NOMO-1 treated with dmso at 0.1 percent for 144 hours (cell line): Measurements from ENCODE around the gene MKRN1.
A peak's percentile ranks its signal among the peaks of the same experiment; 100 is the strongest.
"Not testable (repeated sequence)": the region's sequence is repeated elsewhere in the genome, so short reads cannot be mapped to it uniquely, and the experiment has no call there.

Experiments used
- DNase-seq: peaks from one replicate; lab custom pipeline; 2025; ENCODE audit not compliant: unreplicated experiment; lab: John Stamatoyannopoulos, UW

MKRN1 gene

DNA sequence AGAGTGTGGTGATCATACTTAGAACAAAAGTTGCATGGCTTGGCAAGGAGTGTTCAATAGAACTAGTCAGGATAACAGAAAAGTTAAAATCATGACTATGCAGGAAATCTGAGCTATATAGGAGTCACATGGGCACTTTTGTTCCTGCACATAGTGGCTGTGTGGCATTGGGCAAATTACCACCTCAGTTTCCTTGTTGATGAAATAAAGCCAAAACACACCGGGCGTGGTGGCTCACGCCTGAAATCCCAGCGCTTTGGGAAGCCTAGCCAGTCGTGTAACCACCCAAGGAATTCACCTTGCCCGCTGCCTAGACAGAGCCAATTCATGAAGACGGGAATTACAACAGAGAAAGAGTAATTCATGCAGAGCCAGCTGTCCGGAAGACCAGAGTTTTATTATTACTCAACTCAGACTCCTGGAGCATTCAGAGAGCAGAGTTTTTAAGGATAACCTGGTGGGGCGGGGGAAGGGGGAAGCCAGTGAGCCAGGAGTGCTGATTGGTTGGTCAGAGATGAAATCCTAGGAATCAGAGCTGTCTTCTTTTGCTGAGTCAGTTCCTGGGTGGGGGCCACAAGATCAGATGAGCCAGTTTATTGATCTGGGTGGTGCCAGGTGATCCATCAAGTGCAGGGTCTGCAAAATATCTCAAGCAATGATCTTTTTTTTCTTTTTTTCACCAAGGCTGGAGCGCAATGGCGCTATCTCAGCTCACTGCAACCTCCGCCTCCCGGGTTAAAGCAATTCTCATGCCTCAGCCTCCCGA is 6.4 kb upstream of the MKRN1 start:
- no peak for DNase-seq

DNA sequence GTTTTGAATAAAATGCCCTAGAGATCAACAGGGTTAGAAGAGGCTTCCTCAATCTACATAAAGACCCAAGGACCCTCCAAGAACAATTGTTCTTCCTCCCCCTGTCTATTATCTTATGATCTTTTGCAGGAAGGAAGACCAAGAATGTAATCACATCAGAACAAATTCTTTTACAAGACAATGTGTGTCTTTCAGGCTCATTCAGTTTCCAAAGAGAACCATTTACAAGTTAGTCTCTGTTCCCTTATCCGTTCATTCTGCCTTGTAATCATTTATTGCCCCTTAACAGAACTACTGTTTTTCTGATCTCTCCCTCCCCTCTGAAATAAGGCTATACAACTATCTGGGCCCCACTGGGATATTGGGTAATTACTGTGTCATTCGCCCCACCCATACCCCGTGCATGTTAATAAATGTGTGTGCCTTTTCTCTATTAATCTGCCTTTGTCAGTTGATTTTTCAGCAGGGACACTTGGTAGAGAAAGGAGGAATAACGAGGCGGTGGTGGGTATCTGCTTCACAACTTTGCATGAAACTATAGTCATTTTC is 5.7 kb upstream of the MKRN1 start:
- no peak for DNase-seq

DNA sequence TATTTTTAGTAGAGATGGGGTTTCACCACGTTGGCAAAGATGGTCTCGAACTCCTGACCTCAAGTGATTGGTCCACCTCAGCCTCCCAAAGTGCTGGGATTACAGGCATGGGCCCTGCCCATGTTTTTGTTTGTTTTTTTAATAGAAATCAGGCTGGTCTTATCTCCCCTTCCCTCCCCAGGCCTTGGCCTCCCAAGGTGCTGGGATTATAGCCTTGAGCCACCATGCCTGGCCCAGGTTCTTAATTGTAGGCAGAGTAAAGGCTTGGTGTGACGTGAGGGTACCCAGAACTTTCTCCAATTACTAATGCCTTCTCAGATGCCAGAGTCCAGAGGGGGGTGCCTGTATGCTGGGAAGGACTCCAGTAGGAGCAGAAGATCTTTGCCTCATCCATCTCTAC is 5.2 kb upstream of the MKRN1 start:
- no peak for DNase-seq

DNA sequence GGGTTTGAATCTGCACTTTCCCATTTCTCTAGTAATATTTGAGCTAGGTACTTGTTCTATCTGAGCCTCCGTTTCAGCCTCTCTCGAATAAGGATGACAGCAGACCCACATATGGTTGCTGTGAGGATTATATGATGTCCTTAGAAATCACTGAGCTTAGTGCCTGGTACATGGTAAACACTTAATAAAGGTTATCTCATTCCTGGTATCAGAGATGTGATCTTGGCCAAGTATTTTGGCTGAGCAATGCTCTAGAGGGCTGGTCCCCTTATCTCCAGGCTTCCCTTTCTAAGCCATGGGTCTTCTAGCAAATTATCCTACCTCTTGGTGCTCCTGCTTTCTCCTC is 407 bp upstream of the MKRN1 start:
- DNase-seq = no peak

DNA sequence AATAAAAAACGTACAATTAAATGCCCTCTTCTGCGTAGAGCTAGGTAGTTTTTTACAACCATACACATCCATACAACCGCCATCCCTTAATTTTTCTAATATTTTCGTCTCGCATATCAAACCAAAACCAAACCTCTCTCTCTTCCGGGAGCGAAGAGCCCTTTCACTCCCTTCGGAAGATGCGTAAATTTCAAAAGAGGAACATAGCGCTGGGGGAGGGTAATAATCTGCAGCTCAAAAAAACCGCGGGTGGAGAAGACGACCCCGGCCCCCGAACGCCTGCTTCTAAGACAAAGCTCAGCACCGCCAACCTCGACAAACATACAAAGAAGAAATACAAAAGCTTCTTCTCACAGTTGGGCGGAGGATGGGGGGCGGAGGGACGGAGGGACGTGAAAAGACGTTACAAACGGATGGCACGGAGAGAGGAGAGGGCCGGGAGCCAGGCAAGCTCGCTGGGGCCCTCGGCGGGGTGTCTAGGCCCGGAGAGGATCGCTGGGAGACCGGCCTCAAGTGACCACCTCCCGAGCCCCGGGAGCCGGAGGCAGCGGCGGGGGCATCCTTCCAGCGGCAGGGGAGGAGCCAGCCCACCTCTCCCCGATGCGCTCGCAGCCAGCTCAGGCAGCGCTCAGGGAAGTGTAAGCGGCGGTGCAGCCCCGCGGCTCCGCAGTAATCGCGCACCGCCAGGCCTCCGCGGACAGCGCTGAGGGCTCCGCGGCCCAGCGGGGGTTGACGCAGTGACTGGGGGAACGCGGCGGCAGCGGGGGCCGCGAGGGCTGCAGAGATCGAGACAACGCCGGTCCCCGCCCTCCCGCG is 851 bp downstream of the MKRN1 start:
- peak; percentile 51 for DNase-seq

DNA sequence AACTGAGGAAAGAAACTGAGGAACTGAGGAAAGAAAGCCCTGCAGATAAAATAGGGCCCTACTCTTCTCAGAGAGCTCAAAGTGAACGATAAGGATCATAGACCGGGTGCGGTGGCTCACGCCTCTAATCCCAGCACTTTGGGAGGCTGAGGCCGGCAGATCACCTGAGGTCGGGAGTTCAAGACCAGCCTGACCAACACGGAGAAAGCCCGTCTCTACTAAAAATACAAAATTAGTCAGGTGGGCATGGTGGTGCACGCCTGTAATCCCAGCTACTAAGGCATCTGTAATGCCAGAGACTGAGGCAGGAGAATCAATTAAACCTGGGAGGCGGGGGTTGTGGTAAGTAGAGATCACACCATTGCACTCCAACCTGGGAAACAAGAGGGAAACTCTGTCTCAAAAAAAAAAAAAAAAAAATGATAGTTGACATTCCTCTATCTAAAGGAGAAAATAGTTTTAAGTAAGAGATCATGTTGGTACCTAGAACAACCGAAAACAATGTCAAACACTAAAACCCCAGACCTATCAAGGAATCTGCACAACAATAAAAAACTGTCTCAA is 2.5 kb downstream of the MKRN1 start:
- no peak for DNase-seq

DNA sequence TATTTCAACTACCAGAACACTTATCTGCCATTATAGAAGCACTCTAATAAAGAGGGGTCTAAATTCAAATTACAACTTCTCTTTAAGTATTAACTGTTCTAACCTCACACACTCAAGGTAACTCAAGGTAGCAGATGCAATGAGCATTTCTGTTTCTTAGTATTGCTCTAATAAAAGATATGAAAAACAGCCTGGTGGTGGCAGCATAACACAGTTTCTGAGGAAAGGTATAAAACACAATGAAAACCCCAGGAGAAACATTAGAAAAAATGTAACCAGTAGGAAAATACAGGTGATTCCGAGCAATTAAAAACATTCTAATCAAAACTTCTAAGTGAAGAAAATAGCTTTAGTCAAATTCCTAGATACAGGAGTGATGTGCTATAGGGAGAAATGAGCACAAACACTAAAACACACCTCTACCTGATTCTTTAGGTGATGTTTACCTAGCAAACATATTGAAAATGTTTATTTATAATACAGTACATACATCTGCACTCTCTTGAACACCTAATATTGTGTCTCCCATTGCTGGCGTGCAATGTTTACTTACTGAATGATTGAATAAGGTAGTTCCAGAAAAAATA is 3.5 kb downstream of the MKRN1 start:
- DNase-seq = no peak

DNA sequence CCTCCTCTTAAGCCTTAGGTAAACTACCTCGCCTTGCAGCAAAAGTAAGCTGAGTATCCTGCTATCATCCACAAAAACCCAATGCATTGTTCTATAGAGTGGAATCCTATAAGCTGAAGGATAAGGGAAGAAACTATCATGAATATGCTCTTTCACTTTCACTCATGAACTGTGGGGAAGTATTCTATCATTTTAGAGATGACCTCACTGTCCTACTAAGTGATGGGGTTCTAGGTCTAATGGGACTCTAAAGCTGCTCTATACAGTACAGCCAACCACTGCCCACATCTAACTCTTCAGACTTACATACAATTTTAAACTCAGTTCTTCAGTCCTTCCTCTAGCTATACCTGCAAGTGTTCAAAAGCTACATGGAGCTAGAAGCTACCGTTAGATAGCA is 16.2 kb downstream of the MKRN1 start:
- DNase-seq = no peak

DNA sequence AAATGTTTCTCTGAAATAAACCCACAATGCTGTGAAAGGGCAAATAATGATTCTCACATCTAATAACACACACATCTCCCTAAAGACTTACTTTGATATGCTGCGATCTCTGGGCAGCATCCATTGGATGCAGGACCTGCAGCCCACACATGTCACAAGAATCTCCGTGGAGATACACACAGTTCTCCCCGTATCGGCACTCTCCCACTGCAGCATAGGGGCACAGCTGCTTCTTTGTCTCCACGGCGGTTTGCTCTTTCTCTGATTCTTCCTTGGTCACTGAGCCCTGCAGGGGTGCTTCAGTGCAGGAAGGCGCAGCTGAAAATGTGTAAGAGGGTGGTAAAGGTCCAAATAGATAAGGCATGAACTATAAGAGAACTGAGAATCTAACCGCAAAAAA is 20.4 kb downstream of the MKRN1 start:
- no peak for DNase-seq

DNA sequence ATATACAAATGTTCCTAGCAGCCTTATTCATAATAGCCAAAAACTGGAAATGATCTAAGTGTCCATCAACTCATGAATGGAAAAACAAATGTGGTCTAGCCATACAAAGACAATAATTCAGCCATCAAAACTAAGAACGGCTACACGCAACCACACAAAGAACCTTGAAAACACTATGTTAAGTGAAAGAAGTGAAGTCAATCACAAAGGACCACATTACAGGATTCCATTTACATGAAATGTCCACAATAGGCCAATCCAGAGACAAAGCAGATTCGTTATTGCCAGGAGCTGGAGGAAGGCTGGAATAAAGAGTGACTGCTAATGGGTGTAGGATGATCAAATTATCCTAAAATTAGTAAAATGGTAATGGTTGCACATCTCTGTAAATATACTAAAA is 21.1 kb downstream of the MKRN1 start:
- no peak for DNase-seq

DNA sequence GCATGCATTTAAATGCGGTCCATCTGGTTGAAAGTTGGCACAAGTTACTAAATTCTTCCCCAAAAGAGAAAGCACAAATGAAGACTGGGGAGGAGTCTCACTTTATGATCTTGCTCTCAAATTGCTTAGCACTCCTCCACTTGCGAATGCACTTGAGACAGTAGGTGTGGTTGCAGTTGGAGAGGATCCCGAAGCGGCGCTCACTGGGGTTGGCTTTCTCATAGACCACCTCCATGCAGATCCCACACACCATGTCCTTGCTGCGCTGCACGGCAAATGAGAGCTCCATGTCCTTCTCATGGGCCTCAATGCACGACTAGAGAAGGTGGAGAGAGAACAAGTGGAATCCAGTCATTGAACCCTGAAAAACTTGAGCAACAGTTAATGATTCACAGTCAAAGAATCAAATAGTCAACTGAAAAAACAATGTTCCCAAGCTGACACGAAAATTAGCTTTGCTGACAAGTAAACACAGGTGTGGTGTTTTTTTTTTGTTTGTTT is 22.7 kb downstream of the MKRN1 start:
- DNase-seq = no peak

DNA sequence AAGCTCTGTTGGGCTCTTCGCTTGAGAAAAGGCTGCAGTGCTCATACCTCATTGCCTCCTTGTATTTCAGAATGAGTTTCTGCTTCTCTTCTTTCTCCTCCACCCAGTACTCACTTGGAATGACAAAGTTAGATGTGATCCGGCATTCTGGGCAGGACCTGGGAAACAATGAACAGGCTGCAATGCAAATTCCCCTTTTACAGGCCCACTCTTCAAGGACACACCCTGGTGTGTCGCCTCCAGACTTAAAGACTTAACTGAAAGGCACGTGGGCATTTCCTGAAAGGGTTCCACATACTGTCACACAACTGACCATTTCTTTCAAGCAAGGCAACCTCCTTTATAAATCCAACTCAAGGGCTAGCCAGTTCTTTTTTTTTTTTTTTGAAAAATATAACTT is 23.6 kb downstream of the MKRN1 start:
- DNase-seq = no peak

DNA sequence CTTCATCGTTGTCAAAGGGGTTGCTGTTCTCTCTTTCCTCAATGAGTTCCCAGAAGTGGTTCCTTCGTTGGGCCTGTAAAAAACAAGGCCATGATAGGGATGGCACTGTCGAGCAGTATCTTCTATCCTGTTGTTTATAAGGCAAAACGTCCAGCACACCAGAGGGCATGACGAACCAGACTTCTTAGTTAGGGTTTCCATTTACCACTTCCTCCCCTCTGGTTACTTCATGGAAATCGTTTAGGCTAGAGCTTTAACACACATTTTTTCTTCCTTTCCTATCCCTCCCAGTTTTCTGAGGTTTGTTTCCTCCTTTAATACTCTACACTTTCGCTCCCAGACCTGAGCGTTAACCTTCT is 24.7 kb downstream of the MKRN1 start:
- no peak for DNase-seq

DNA sequence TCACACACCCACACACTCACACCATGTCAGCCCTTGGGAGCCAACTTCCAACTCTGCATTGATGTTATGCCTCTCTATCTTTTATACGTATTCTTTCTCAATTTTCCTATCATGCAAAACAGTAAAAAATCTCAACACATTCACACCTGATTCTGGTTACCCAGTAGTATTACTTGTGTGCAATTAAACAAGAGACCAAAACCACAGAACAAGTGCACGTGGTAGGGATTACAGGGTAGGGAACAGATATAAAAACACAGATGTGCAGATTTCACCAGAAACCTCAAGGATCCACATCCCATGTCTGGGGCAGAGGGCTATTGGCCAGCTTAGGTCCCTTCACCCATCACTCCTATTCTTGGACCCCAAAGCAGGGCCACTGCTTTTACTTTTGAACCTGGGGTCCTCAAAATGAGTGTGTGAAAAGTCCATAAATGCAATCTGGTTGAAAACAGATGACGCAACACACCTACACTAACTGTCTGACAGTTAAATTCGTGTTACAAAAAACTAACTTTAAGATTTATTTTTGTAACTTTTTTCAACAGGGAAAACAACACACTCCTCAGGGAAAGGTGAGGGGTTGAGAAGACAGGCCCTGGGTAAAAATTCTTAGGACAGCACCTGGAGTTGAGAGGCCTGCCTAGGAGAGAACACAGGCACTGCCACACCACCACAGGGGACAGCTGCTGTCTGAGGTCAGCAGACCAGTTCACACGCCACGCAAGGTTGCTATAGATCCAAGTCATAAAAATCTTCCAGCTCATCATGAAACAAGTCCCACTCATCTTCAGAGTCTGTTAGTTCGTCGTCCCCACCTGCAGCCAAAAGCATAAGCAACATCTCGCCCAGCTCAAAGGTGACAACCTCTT is 25.3 kb downstream of the MKRN1 start:
- DNase-seq = not testable (repeated sequence)

DNA sequence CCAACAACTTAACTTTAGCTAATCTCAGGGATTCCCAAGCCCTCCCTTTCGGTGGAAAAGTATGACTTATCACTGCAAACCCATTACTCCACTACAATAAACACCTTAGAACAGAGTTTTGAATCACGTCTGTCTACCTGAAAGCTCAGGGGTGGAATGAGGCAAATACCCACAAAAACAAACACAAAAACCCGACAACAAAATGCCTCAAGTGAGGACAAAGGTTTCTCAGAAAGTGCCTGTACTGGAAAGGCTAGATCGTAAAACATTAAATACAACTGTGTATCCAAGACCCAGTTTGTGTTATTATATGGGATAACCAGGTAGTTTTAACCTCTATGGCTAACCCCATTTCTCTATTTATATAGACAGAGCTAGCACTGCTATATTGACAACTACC is 26.0 kb downstream of the MKRN1 start:
- DNase-seq = no peak

DNA sequence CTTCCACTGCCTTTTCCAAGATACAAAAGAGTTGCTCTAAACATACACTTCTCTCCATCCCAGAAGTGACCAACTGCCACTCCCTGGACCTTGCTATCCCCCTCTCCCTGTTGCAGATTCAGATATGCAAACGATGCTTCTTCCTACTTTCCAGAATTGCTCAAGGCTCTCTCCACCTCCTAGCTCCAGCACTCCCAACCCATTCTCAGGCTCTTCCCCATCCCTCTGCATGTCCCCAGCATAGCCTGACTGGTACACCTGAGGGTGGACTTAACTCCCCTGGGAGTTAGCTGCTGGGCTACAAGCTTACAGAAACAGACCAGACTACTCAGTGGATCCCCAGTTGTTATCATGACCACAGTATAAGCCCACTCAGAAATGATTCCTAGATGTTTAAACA is 27.6 kb downstream of the MKRN1 start:
- no peak for DNase-seq

DNA sequence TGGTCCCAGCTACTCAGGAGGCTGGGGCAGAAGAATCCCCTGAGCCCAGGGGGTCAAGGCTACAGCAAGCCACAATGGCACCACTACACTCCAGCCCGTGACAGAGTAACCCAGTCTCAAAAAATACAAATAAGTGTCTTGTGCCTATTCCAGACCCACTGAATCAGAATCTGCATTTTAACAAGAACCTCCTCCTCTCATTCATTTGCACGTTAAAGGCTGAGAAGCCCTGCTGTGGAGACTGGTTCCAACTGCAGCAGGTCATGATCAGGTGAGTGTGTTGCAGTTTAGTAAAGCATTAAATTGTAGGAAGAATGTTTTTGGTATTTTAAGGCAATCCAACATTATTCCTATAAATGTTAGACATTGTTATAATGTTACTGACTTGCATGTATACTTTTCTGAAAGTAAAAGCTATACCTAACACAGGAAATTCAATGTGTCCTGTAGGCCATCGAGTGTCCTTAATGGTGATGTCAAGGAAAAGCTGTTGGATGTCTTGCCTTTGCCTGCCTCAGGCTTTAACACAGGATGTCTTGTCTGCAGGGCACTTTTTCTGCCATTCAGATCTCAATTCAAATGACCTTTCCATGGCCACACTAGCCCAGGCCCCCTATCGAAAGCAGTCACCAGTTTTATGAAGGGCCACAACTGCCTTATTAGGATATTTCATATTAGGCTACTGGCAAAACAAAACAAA is 30.4 kb downstream of the MKRN1 start:
- no peak for DNase-seq

DNA sequence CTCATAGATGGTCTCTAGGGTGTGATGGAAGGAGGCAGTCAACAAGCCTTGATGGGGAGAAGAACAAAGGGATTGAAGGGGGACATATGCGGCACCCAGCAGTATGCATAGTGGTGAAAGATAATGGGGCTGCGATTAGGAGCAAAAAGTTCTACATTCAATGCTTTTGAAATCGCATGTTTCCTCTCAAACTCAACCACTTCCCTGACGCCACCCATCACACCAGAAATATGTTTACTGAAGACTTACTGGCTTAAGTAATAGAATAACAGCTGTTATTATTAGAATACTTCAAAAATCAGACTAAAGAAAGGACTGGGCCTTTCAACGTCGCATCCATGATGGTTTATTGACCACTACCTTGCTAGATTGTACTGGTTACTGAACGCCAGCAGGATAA is 31.5 kb downstream of the MKRN1 start:
- no peak for DNase-seq

DNA sequence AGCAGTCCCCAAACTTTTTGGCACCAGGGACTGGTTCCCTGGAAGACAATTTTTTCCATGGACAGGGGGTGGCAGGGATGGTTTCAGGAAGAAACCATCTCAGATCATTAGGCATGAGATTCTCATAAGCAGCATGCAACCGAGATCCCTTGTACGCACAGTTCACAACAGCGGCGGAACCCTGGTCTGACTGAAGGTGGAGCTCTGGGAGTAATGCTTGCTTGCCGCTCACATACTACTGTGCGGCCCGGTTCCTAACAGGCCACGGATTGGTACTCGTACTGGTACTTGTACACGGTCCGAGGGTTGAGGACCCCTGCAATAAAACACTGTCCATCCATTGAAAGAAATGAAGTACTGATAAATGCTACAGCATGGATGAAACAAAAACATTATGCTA is 32.8 kb downstream of the MKRN1 start:
- no peak for DNase-seq

DNA sequence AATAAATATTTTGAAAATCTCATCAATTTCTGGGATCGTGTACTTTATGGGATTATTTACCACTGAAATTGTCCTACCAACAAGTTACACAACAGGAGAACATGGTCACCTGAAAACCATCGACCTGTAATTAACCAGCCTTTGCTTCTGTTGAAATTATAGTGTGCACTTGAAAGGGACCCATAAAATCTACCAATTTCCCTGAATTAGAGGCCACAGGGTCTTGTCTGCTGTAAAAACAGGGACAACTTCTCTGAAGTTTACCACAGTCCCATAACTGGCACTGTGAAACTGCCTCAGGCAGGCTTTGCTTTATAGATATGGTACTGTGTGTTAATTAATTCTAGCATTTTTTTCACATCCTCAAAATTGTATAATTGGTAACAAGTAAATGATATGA is 37.8 kb downstream of the MKRN1 start:
- no peak for DNase-seq
